Measurements from ENCODE around the gene FNBP1L.

Gene FNBP1L

GRCh38 chr1:93503163-93503562 lies 55.2 kb downstream of the FNBP1L start:
- no peak for TF ChIP-seq CTCF (IDR thresholded peaks at IDR 0.05)
- Mint-ChIP-seq H3K36me3 (ENCODE audit: low read depth) (peaks cover 98% of the 10 kb centered on the region), H3K27ac (no peak overlapping the region), H3K4me1 (peaks cover 12% of the 10 kb centered on the region), H3K27me3 (ENCODE audit: low read depth, poor library complexity) (no peaks in the 10 kb centered on the region), H3K9me3 (peaks cover 33% of the 10 kb centered on the region), H3K4me3 (no peak overlapping the region)
- DNase-seq, result no peak

GRCh38 chr1:93503816-93504215 lies 55.9 kb downstream of the FNBP1L start:
- no peak overlapping the region for H3K27ac Mint-ChIP-seq

GRCh38 chr1:93504247-93505033 lies 56.5 kb downstream of the FNBP1L start:
- no peaks in the 10 kb centered on the region for H3K27me3 Mint-ChIP-seq (ENCODE audit: low read depth, poor library complexity)
- H3K27ac Mint-ChIP-seq, result no peak overlapping the region
- H3K4me1 Mint-ChIP-seq, result no peaks in the 10 kb centered on the region
- no peak overlapping the region for H3K4me3 Mint-ChIP-seq
- peaks cover 46% of the 10 kb centered on the region for H3K9me3 Mint-ChIP-seq
- no peak for TF ChIP-seq CTCF (IDR thresholded peaks at IDR 0.05)
- H3K36me3 Mint-ChIP-seq (ENCODE audit: low read depth), result peaks cover 98% of the 10 kb centered on the region
- DNase-seq, result no peak

More at GRCh38 chr1:93503816-93504215, 55.9 kb downstream of the FNBP1L start:
- Mint-ChIP-seq H3K9me3 (peaks cover 40% of the 10 kb centered on the region), H3K4me1 (peaks cover 5% of the 10 kb centered on the region), H3K27me3 (ENCODE audit: low read depth, poor library complexity) (no peaks in the 10 kb centered on the region), H3K36me3 (ENCODE audit: low read depth) (peaks cover 98% of the 10 kb centered on the region), H3K4me3 (no peak overlapping the region)
- no peak for DNase-seq
- TF ChIP-seq CTCF (IDR thresholded peaks at IDR 0.05), result no peak

GRCh38 chr1:93506126-93506525 lies 58.2 kb downstream of the FNBP1L start:
- H3K27ac Mint-ChIP-seq, result no peak overlapping the region
- no peak for DNase-seq
- H3K4me1 Mint-ChIP-seq, result no peaks in the 10 kb centered on the region
- H3K9me3 Mint-ChIP-seq, result peaks cover 55% of the 10 kb centered on the region
- H3K36me3 Mint-ChIP-seq (ENCODE audit: low read depth), result peaks cover 97% of the 10 kb centered on the region
- no peak overlapping the region for H3K4me3 Mint-ChIP-seq
- H3K27me3 Mint-ChIP-seq (ENCODE audit: low read depth, poor library complexity), result no peaks in the 10 kb centered on the region
- no peak for TF ChIP-seq CTCF (IDR thresholded peaks at IDR 0.05)

GRCh38 chr1:93516164-93516563 lies 68.2 kb downstream of the FNBP1L start:
- TF ChIP-seq CTCF (IDR thresholded peaks at IDR 0.05), result no peak
- H3K9me3 Mint-ChIP-seq, result peaks cover 39% of the 10 kb centered on the region
- DNase-seq, result no peak
- peaks cover 55% of the 10 kb centered on the region for H3K36me3 Mint-ChIP-seq (ENCODE audit: low read depth)
- no peaks in the 10 kb centered on the region for H3K4me1 Mint-ChIP-seq
- H3K27ac Mint-ChIP-seq, result no peak overlapping the region
- H3K27me3 Mint-ChIP-seq (ENCODE audit: low read depth, poor library complexity), result no peaks in the 10 kb centered on the region
- no peak overlapping the region for H3K4me3 Mint-ChIP-seq

GRCh38 chr1:93518516-93518915 lies 70.6 kb downstream of the FNBP1L start:
- Mint-ChIP-seq H3K36me3 (ENCODE audit: low read depth) (peaks cover 65% of the 10 kb centered on the region), H3K4me1 (no peaks in the 10 kb centered on the region), H3K27ac (peak overlapping the region; percentile 63), H3K4me3 (no peak overlapping the region), H3K27me3 (ENCODE audit: low read depth, poor library complexity) (no peaks in the 10 kb centered on the region), H3K9me3 (peaks cover 30% of the 10 kb centered on the region)
- no peak for TF ChIP-seq CTCF (IDR thresholded peaks at IDR 0.05)
- no peak for DNase-seq
